Loucy (cell line): ENCODE measurements around the gene SLFN12.
A peak's percentile ranks its signal among the peaks of the same experiment; 100 is the strongest.

Experiments used
- H2AFZ ChIP-seq: fragments of 200-600 bp; sonication (generic); 2 replicates; pipeline ENCODE4 v1.6.0; 2016; ENCODE audit warnings: antibody characterized with exemption, mild to moderate bottlenecking, low read length, moderate library complexity
- H3F3A ChIP-seq: fragments of 200-600 bp; 2 replicates; pipeline ENCODE4 v1.6.0; 2016; ENCODE audit warnings: antibody characterized with exemption, low read depth, mild to moderate bottlenecking
- H3K27me3 ChIP-seq: fragments of 200-600 bp; sonication (generic); 2 replicates; pipeline ENCODE4 v1.6.1; 2014; ENCODE audit warnings: low read length, mild to moderate bottlenecking; ENCODE audit not compliant: insufficient read depth, poor library complexity, severe bottlenecking
- H3K36me3 ChIP-seq: fragments of 200-600 bp; sonication (generic); 2 replicates; pipeline ENCODE4 v1.6.1; 2016; ENCODE audit warnings: low read length; ENCODE audit not compliant: insufficient read depth
- H3K4me1 ChIP-seq: fragments of 200-600 bp; sonication (generic); 2 replicates; pipeline ENCODE4 v1.5.1; 2014; ENCODE audit warnings: low read length, mild to moderate bottlenecking; ENCODE audit not compliant: insufficient read depth, poor library complexity, severe bottlenecking
- H3K4me2 ChIP-seq: fragments of 200-600 bp; sonication (generic); 2 replicates; pipeline ENCODE4 v1.6.0; 2014; ENCODE audit warnings: antibody characterized with exemption, low read length, low read depth, mild to moderate bottlenecking; ENCODE audit not compliant: poor library complexity, severe bottlenecking
- H3K4me3 ChIP-seq: fragments of 200-600 bp; sonication (generic); 2 replicates; pipeline ENCODE4 v1.5.1; 2014; ENCODE audit warnings: low read length, mild to moderate bottlenecking, mixed read lengths; ENCODE audit not compliant: poor library complexity, severe bottlenecking
- H3K79me2 ChIP-seq: fragments of 200-600 bp; sonication (generic); 2 replicates; pipeline ENCODE4 v1.6.1; 2014; ENCODE audit warnings: low read length; ENCODE audit not compliant: insufficient read depth
- H3K9ac ChIP-seq: fragments of 200-600 bp; sonication (generic); 2 replicates; pipeline ENCODE4 v1.6.0; 2014; ENCODE audit warnings: mild to moderate bottlenecking, low read depth, low read length, moderate library complexity; ENCODE audit not compliant: poor library complexity, severe bottlenecking
- H3K9me2 ChIP-seq: fragments of 200-600 bp; sonication (generic); replicated peaks from 2 replicates; pipeline ENCODE4 v1.6.1; 2016; ENCODE audit warnings: low read depth, low read length, mixed read lengths
- H3K9me3 ChIP-seq: fragments of 200-600 bp; sonication (generic); 2 replicates; pipeline ENCODE4 v1.6.1; 2014; ENCODE audit warnings: mild to moderate bottlenecking, antibody characterized with exemption, low read length, low read depth; ENCODE audit not compliant: insufficient read depth
- H4K20me1 ChIP-seq: fragments of 200-600 bp; sonication (generic); 2 replicates; pipeline ENCODE4 v1.6.0; 2014; ENCODE audit warnings: antibody characterized with exemption, low read length, mild to moderate bottlenecking; ENCODE audit not compliant: insufficient read depth, poor library complexity, severe bottlenecking
- CTCF ChIP-seq: fragments of 200-600 bp; sonication (generic); conservative IDR thresholded peaks from 2 replicates; pipeline ENCODE4 v1.5.1; 2014; ENCODE audit warnings: mild to moderate bottlenecking, antibody characterized with exemption, low read length
- EZH2phosphoT487 ChIP-seq: fragments of 200-600 bp; IDR thresholded peaks from 2 replicates; pipeline ENCODE4 v1.6.1; 2018; ENCODE audit warnings: antibody characterized with exemption, mild to moderate bottlenecking, moderate library complexity, borderline replicate concordance

SLFN12 gene

DNA sequence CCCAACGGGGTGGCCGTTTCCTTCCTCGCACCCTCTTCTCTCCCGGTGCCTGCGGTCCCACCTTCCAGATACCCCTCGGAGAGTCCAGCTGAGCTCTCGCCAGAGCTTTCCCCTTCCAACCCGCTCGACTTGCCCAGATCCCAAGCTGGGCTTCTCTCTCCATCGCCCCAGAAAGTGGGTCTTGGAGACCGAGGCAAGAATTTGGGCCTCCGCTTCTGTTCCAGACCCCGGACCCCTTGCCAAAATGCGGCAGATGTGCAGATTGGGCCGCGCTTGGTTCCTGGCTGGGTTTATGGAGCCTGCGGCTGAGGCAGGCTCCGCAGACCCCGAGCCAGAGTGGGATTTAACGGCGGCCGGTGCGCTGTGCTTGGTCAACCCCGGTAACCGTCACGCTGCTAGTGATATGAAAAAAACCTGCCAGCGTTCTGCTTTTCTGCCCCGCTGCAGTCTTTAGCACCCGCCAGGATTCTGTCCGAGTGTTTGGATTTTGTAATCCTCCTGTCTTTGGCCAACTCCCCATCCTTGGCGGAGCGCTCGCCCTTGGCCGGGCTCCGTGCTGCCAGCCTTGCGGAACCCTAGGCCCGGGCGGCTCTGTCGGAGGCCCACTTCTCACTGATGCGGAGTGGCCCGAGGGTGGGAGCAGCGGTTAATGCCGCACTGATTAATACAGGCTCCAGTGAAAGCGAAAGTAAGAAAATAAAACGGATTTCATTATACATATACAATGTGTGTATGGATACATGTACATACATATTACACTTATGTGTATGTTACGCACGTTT is 58.1 kb downstream of the SLFN12 start:
- Histone ChIP-seq H3K27me3 (peaks cover 24% of the 10 kb centered on the region), H3K9ac (peak overlapping the region; percentile 92), H3K36me3 (peaks cover 7% of the 10 kb centered on the region)

DNA sequence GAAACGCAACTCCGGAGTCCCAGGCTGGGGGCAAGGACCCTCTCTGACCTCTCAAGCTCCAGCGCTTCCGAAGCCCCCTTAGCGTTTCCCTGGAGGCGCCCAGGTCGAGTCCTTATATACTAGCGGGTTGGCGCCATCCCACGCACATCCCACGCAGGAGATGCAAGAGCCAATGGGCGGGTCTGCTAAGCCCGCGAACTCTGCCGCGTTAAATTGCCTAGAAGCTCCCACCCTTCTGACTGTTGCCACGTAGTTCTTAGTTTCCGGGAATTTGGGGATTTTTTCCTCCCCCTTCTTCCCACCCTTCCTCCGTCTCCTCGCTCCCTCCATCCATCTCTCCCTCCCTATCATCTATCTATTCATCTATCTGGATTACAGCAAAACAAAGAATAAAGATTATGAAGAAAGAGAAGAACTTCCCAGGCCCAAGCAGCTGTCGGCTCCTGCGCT is 58.7 kb downstream of the SLFN12 start, which contains the start of gene SLFN11:
TSS of gene SLFN11 (minus strand) at position 88 of the 450 bp plus-strand sequence. CDS start 9,814 bp downstream, outside the sequence.
- Histone ChIP-seq H3K9me2 (no peaks in the 10 kb centered on the region), H3K27me3 (peaks cover 24% of the 10 kb centered on the region), H3K4me1 (peaks cover 33% of the 10 kb centered on the region), H3K9ac (peak within 1 kb of the TSS; percentile 92), H2AFZ (peak within 1 kb of the TSS; percentile 71), H3K9me3 (peaks cover 5% of the 10 kb centered on the region), H3K36me3 (peaks cover 7% of the 10 kb centered on the region), H3K4me3 (peak within 1 kb of the TSS; percentile 79), H3K4me2 (peak within 1 kb of the TSS; percentile 71), H3F3A (0 out of 2 replicates have a peak, but pooled peaks cover 6% of the 10 kb centered on the region), H3K79me2 (peaks cover 52% of the 10 kb centered on the region), H4K20me1 (peaks cover 23% of the 10 kb centered on the region)
- TF ChIP-seq EZH2phosphoT487: no peak

More for the DNA sequence above, 58.1 kb downstream of the SLFN12 start:
- Histone ChIP-seq H3F3A (0 out of 2 replicates have a peak, but pooled peaks cover 6% of the 10 kb centered on the region), H3K4me2 (peak overlapping the region; percentile 71), H2AFZ (peak overlapping the region; percentile 71), H3K4me1 (peaks cover 27% of the 10 kb centered on the region), H3K9me3 (peaks cover 5% of the 10 kb centered on the region), H3K79me2 (peaks cover 45% of the 10 kb centered on the region), H3K4me3 (peak overlapping the region; percentile 79), H4K20me1 (peaks cover 17% of the 10 kb centered on the region), H3K9me2 (no peaks in the 10 kb centered on the region)
- TF ChIP-seq EZH2phosphoT487 (no peak), CTCF (no peak)

- Histone ChIP-seq H3K9me2 (no peaks in the 10 kb centered on the region), H3K4me1 (peaks cover 38% of the 10 kb centered on the region), H2AFZ (peak overlapping the region; percentile 71), H3K4me2 (peak overlapping the region; percentile 71), H3K9me3 (peaks cover 5% of the 10 kb centered on the region), H3K9ac (peak overlapping the region; percentile 92), H4K20me1 (peaks cover 26% of the 10 kb centered on the region), H3K36me3 (peaks cover 7% of the 10 kb centered on the region), H3K4me3 (peak overlapping the region; percentile 79), H3K27me3 (peaks cover 24% of the 10 kb centered on the region), H3F3A (peaks cover 10% of the 10 kb centered on the region; the same call in 1 of the 2 replicates), H3K79me2 (peaks cover 57% of the 10 kb centered on the region)
- TF ChIP-seq EZH2phosphoT487: no peak
- peak; percentile 25; the same call in 1 of the 2 replicates for TF ChIP-seq CTCF
Measured at GRCh38 chr17:35372846-35373533, 59.3 kb downstream of the SLFN12 start.
